Activated naive CD8-positive, alpha-beta T cell treated with anti-CD3 and anti-CD28 coated beads for 36 hours (primary cell): ENCODE measurements around the gene INF2. TPM values are rescaled to one million over a fixed set of nuclear protein-coding genes. Genes with fewer than 3 reads are reported as not detected.

Source experiments
- DNase-seq: peaks from one replicate; pipeline ENCODE4 v3.0.0; 2021
- H3K27ac Mint-ChIP-seq: one replicate; pipeline ENCODE4 v1.8.0; 2022; ENCODE audit warnings: mild to moderate bottlenecking, moderate library complexity, mixed read lengths
- H3K27me3 Mint-ChIP-seq: one replicate; pipeline ENCODE4 v1.8.0; 2022; ENCODE audit warnings: mild to moderate bottlenecking, mixed read lengths
- H3K36me3 Mint-ChIP-seq: one replicate; pipeline ENCODE4 v1.8.0; 2021; ENCODE audit warnings: mild to moderate bottlenecking, mixed read lengths
- H3K4me1 Mint-ChIP-seq: one replicate; pipeline ENCODE4 v1.8.0; 2021; ENCODE audit warnings: mixed read lengths
- H3K4me3 Mint-ChIP-seq: one replicate; pipeline ENCODE4 v1.8.0; 2022; ENCODE audit warnings: mild to moderate bottlenecking, moderate library complexity, mixed read lengths
- H3K9me3 Mint-ChIP-seq: one replicate; pipeline ENCODE4 v1.8.0; 2022; ENCODE audit warnings: mixed read lengths
- total RNA-seq, 2 experiments: library from RNA; stranded (reverse); gene quantifications; one replicate each; pipeline ENCODE4 v1.2.3, GENCODE V29; 2021

INF2 gene
- total RNA-seq, 2 experiments from 2014 or later: 67.8 TPM

DNA sequence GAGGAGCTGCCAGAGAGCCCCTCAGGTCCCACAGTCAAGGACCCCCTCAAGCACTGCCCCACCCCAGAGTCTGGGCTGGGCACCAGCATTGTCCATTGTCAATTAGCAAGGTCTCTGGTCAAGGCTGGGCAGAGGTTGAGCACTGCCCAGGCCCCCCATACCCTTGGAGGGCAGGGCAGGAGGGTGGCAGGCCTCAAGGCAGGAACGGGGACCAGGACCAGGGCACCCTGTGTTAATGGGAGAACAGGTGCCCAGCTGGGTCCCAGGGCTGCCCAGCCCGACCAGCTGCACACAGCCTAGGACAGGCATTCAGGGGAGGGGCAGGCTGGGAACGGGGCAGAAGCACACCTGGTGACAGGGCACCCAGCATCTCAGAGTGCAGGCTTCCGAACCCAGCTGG, 82.0 kb downstream of the INF2 start:
- Mint-ChIP-seq H3K27ac (no peak overlapping the region), H3K4me1 (peaks cover 9% of the 10 kb centered on the region), H3K9me3 (peaks cover 3% of the 10 kb centered on the region), H3K36me3 (peaks cover 23% of the 10 kb centered on the region), H3K27me3 (no peaks in the 10 kb centered on the region), H3K4me3 (no peak overlapping the region)
- no peak for DNase-seq

Other genes starting within 250 kb of the INF2 start
- not detected for gene C14orf180, start 109.9 kb upstream of the INF2 start, total RNA-seq
- not detected for gene TMEM179, start 84.8 kb upstream of the INF2 start, total RNA-seq
- gene ADSS1, start 34.6 kb downstream of the INF2 start, total RNA-seq: 1 to 10 TPM in 1 of 2 experiments, under 1 TPM in 1; 0.87 to 1.7 TPM
- gene SIVA1, start 63.5 kb downstream of the INF2 start, total RNA-seq: 100 to 1,000 TPM; 137 to 147 TPM
- gene AKT1, start 106.1 kb downstream of the INF2 start, total RNA-seq: 100 to 1,000 TPM; 112 TPM
- 1 to 10 TPM; 1.1 to 1.4 TPM for gene ZBTB42, start 111.5 kb downstream of the INF2 start, total RNA-seq
- 1 to 10 TPM; 4.6 to 4.7 TPM for gene CEP170B, start 175.7 kb downstream of the INF2 start, total RNA-seq
- gene PLD4, start 235.3 kb downstream of the INF2 start, total RNA-seq: not detected